ENCODE measurements around the gene GIGYF1.

Gene GIGYF1

DNA sequence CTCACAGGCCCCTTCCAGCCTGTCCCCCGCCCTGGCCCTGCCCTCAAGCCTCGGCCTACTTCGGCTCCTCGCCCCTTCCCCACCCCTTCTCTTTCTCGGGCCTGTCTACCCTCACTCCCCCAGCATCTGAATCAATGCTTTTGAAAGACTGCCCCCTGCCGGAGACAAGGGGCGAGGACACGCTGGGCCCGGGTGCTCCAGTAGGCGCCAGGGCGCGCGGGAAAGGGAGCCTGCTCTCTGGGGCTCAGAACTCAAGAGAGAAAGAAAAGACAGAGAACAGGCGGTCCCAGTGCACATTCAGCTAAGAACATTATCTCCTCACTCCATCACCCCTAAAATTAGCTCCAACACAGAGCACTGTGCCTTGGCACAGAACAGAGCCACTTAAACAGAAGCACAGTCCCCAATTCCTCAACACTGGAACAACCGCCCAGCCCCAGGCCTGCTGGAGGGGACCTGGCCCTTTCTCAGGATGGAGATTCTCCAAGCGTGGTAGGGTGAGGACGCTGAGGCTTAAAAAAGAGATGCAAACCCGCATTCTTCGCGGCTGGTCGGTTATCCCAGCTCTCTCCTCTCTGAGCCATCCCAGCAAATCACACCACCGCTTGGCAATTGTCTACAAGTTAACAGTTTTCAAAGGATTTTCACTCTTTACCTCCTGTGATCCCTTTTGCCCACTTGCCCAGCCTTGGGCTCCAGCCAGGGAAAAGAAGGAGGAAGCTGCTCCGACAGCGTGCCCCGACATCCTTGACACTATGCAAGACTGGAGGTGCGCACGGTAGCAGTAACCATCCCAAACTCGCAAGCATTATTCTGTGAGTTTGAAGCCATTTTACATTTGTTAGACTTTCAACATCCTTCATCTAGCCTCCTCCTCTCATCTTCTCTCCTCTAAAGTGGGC, 2.1 kb downstream of the GIGYF1 start:
- Mint-ChIP-seq H3K27me3 (ENCODE audit: low read depth, poor library complexity) (peaks cover 21% of the 10 kb centered on the region), H3K9me3 (no peaks in the 10 kb centered on the region), H3K36me3 (ENCODE audit: low read depth) (peaks cover 9% of the 10 kb centered on the region), H3K4me3 (peak overlapping the region; percentile 98), H3K4me1 (peaks cover 47% of the 10 kb centered on the region), H3K27ac (no peak overlapping the region)
- TF ChIP-seq CTCF (IDR thresholded peaks at IDR 0.05): peak; percentile 89
- DNase-seq: peak; percentile 88

GRCh38 chr7:100689230-100690135, 4.6 kb downstream of the GIGYF1 start:
- Mint-ChIP-seq H3K4me3 (peak overlapping the region; percentile 49), H3K27me3 (ENCODE audit: low read depth, poor library complexity) (no peaks in the 10 kb centered on the region), H3K9me3 (no peaks in the 10 kb centered on the region), H3K36me3 (ENCODE audit: low read depth) (peaks cover 15% of the 10 kb centered on the region), H3K27ac (peak overlapping the region; percentile 42), H3K4me1 (peaks cover 42% of the 10 kb centered on the region)
- no peak for DNase-seq
- TF ChIP-seq CTCF (IDR thresholded peaks at IDR 0.05): no peak

DNA sequence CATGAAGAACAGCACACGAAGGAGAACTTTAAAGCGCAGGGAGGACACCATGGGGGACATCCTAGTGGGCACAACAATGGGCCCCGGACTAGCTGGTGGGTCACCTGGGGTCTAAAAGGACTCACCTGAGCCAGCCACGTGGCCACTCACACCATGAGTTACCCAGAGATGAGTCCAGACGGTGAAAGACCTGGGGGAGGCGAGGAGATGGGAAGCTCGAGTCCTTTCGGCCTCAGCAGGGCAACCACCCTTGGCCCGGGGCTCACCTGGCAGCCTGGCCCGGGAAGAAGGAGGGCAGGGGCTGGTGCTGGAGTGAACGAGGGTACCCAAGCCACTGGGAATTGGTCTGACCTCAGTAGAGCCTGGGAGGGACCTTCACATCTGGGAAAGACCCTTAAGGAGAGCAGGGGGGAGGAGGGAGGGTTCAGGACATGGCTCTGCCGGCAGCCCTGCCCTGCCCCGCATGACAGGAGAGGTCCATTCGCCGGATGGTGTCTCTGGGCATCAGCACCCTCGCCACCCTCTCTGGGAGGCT, 5.7 kb downstream of the GIGYF1 start:
- H3K9me3 Mint-ChIP-seq: no peaks in the 10 kb centered on the region

GRCh38 chr7:100687751-100688300, 6.2 kb downstream of the GIGYF1 start:
- DNase-seq: no peak
- H3K27me3 Mint-ChIP-seq (ENCODE audit: low read depth, poor library complexity): no peaks in the 10 kb centered on the region
- H3K4me1 Mint-ChIP-seq: peaks cover 37% of the 10 kb centered on the region
- H3K36me3 Mint-ChIP-seq (ENCODE audit: low read depth): peaks cover 15% of the 10 kb centered on the region
- H3K4me3 Mint-ChIP-seq: no peak overlapping the region
- no peak overlapping the region for H3K27ac Mint-ChIP-seq
- no peaks in the 10 kb centered on the region for H3K9me3 Mint-ChIP-seq
- TF ChIP-seq CTCF (IDR thresholded peaks at IDR 0.05): no peak

More for the DNA sequence above, 5.7 kb downstream of the GIGYF1 start:
- peaks cover 42% of the 10 kb centered on the region for H3K4me1 Mint-ChIP-seq
- peaks cover 15% of the 10 kb centered on the region for H3K36me3 Mint-ChIP-seq (ENCODE audit: low read depth)
- H3K4me3 Mint-ChIP-seq: no peak overlapping the region
- TF ChIP-seq CTCF (IDR thresholded peaks at IDR 0.05): no peak
- no peaks in the 10 kb centered on the region for H3K27me3 Mint-ChIP-seq (ENCODE audit: low read depth, poor library complexity)
- no peak overlapping the region for H3K27ac Mint-ChIP-seq
- DNase-seq: no peak

- no peak for DNase-seq
- TF ChIP-seq CTCF (IDR thresholded peaks at IDR 0.05): no peak
- Mint-ChIP-seq H3K27me3 (ENCODE audit: low read depth, poor library complexity) (no peaks in the 10 kb centered on the region), H3K27ac (no peak overlapping the region), H3K4me1 (peaks cover 31% of the 10 kb centered on the region), H3K4me3 (no peak overlapping the region), H3K36me3 (ENCODE audit: low read depth) (peaks cover 15% of the 10 kb centered on the region), H3K9me3 (no peaks in the 10 kb centered on the region)
Measured at GRCh38 chr7:100687261-100687660, 6.8 kb downstream of the GIGYF1 start.

Measured in nephron progenitor cell (in vitro differentiated cells).